ENCODE data around the gene LLGL2.

GRCh38 chr17:75514919-75515495 lies 10.5 kb upstream of the LLGL2 start:
- TF ChIP-seq SP1 (IDR thresholded peaks at IDR 0.05; ENCODE audit: low read depth, low read length), result no peak
- TF ChIP-seq CTCF (IDR thresholded peaks at IDR 0.05 in 2 of 3, conservative IDR thresholded peaks at IDR 0.05 in 1 of 3; ENCODE audit: control insufficient read depth in 2 of 3, extremely low read depth in 1 of 3, insufficient read depth in 1 of 3, low read depth in 3 of 3, low read length in 3 of 3), result no peak
- no peak for TF ChIP-seq SIN3A (IDR thresholded peaks at IDR 0.05; ENCODE audit: low read depth, low read length)
- TF ChIP-seq, protein P1, sequence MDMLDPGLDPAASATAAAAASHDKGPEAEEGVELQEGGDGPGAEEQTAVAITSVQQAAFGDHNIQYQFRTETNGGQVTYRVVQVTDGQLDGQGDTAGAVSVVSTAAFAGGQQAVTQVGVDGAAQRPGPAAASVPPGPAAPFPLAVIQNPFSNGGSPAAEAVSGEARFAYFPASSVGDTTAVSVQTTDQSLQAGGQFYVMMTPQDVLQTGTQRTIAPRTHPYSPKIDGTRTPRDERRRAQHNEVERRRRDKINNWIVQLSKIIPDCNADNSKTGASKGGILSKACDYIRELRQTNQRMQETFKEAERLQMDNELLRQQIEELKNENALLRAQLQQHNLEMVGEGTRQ (IDR thresholded peaks at IDR 0.05; ENCODE audit: borderline replicate concordance, low read depth, low read length), result no peak
- no peak for TF ChIP-seq SREBF2 (IDR thresholded peaks at IDR 0.05; ENCODE audit: low read length)
